Tibial nerve (tissue), 4 donors: Measurements from ENCODE around the gene KCNJ6. TPM values are rescaled to one million over a fixed set of nuclear protein-coding genes. Genes with fewer than 3 reads are reported as not detected.

Experiments used
- DNase-seq, 2 donors: peaks; one replicate each; pipeline ENCODE4 v3.0.0-alpha.2; 2019; ENCODE audit warnings: low spot score in 2 of 2
- H3K27ac ChIP-seq, 4 donors: fragments of 200-600 bp; sonication (generic) in 3 of 4; one replicate each; pipeline ENCODE4 v1.5.1; 2017 to 2019; ENCODE audit warnings: mild to moderate bottlenecking in 1 of 4
- H3K27me3 ChIP-seq, 2 donors: fragments of 200-600 bp; sonication (generic) in 1 of 2; one replicate each; pipeline versions ENCODE4 v1.5.1 to v1.6.0; 2017 to 2019
- H3K36me3 ChIP-seq, 3 donors: fragments of 200-600 bp; sonication (generic); one replicate each; pipeline ENCODE4 v1.5.1; 2018 to 2019
- H3K4me1 ChIP-seq, 4 donors: fragments of 200-600 bp; sonication (generic) in 3 of 4; one replicate each; pipeline ENCODE4 v1.5.1; 2017 to 2019
- H3K4me3 ChIP-seq, 4 donors: fragments of 200-600 bp; sonication (generic) in 3 of 4; one replicate each; pipeline ENCODE4 v1.5.1; 2017 to 2019; ENCODE audit warnings: mild to moderate bottlenecking in 1 of 4, moderate library complexity in 1 of 4
- H3K9me3 ChIP-seq, 4 donors: fragments of 200-600 bp; sonication (generic) in 3 of 4; one replicate each; pipeline ENCODE4 v1.5.1; 2017 to 2019
- EP300 ChIP-seq, 2 donors: sonication (generic); formaldehyde crosslinking; IDR thresholded peaks; one replicate each; pipeline ENCODE4 v1.6.1; 2017; ENCODE audit warnings: antibody characterized with exemption in 2 of 2, mild to moderate bottlenecking in 1 of 2
- POLR2A ChIP-seq, 2 donors: fragments of 450-650 bp; IDR thresholded peaks; one replicate each; pipeline ENCODE4 v1.6.1; 2017; ENCODE audit warnings: antibody characterized with exemption in 2 of 2, mild to moderate bottlenecking in 2 of 2, moderate library complexity in 2 of 2
- WGBS, 2 donors: methylation state at CpG; one replicate each; pipeline ENCODE4 v1.1.5; 2018; 5-methylcytosine and 5-hydroxymethylcytosine counted together
- total RNA-seq, 4 donors: library from RNA; depleted of rRNA; stranded (reverse); fragments of >200 nt; gene quantifications; one replicate each; pipeline ENCODE4 v1.1.0, GENCODE V29; 2016
- TF ChIP-seq, protein P1 (sequence below), 5 experiments: fragments of 200-600 bp in 3 of 5; fragments of 450-650 bp in 2 of 5; sonication (generic) in 3 of 5; IDR thresholded peaks; one replicate each; pipeline ENCODE4 v1.5.1; 2016 to 2019; ENCODE audit warnings: antibody characterized with exemption in 5 of 5, mild to moderate bottlenecking in 3 of 5, moderate library complexity in 2 of 5

KCNJ6 gene
- total RNA-seq, 4 donors from 2014 or later, result not detected

DNA sequence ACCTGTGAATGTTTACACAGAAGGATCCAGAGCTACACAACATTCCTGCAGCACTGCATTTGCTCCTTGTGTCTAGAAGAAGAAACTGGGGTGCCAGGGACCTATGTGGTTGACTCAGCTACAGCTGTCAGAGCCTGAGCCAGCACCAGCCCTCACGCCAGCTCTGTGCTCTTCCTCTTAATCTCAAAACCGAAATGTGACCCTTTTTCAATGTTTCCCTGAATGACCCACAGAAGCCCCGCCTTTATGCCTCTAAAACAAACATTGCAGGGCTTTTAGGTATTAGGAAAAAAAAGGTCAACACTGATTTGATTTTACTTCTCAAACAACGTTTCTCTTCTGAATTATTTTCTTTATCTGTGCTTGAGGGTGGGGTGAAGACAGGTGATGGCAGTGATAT lies 289.2 kb downstream of the KCNJ6 start:
- H3K9me3 ChIP-seq, result no peaks in the 10 kb centered on the region
- no peak overlapping the region for H3K4me3 ChIP-seq
- WGBS, 2 donors, result 50 to 64% methylated on average over 4 of the region's 4 CpGs
- peaks cover 0 to 11% (median 0%) of the 10 kb centered on the region in 4 donors for H3K4me1 ChIP-seq
- H3K27me3 ChIP-seq, result no peaks in the 10 kb centered on the region
- TF ChIP-seq EP300 (IDR thresholded peaks at IDR 0.05) (no peak), POLR2A (IDR thresholded peaks at IDR 0.05) (no peak)
- TF ChIP-seq, protein P1, sequence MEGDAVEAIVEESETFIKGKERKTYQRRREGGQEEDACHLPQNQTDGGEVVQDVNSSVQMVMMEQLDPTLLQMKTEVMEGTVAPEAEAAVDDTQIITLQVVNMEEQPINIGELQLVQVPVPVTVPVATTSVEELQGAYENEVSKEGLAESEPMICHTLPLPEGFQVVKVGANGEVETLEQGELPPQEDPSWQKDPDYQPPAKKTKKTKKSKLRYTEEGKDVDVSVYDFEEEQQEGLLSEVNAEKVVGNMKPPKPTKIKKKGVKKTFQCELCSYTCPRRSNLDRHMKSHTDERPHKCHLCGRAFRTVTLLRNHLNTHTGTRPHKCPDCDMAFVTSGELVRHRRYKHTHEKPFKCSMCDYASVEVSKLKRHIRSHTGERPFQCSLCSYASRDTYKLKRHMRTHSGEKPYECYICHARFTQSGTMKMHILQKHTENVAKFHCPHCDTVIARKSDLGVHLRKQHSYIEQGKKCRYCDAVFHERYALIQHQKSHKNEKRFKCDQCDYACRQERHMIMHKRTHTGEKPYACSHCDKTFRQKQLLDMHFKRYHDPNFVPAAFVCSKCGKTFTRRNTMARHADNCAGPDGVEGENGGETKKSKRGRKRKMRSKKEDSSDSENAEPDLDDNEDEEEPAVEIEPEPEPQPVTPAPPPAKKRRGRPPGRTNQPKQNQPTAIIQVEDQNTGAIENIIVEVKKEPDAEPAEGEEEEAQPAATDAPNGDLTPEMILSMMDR (IDR thresholded peaks at IDR 0.05), result no peak
- DNase-seq, result no peak
- no peak overlapping the region for H3K27ac ChIP-seq
- no peaks in the 10 kb centered on the region for H3K36me3 ChIP-seq

DNA sequence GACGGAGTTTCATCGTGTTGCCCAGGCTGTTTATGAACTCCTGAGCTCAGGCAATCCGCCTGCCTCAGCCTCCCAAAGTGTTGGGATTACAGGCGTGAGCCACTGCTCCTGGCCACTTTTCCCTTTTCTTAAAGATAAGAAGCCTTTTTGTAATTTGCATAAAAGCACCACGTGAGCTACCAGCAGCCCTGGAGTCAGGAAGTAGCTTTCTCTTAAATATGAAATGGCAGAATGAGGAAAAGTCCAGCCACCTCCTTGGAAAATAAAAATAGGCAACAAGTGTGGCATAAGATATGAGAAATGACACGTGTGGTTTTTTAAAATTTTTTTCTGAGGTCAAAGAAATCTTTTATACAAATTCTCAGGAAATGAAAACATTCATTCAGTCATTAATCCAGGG lies 289.9 kb downstream of the KCNJ6 start:
- Histone ChIP-seq H3K36me3 (no peaks in the 10 kb centered on the region), H3K27me3 (no peaks in the 10 kb centered on the region), H3K4me1 (peaks cover 0 to 11% (median 0%) of the 10 kb centered on the region in 4 donors), H3K4me3 (no peak overlapping the region), H3K9me3 (no peaks in the 10 kb centered on the region), H3K27ac (no peak overlapping the region)
- TF ChIP-seq, protein P1 (IDR thresholded peaks at IDR 0.05), result no peak
- TF ChIP-seq POLR2A (IDR thresholded peaks at IDR 0.05), result no peak
- no peak for TF ChIP-seq EP300 (IDR thresholded peaks at IDR 0.05)
- WGBS, 2 donors, result 76 to 77% methylated on average over 6 of the region's 6 CpGs
- no peak for DNase-seq

DNA sequence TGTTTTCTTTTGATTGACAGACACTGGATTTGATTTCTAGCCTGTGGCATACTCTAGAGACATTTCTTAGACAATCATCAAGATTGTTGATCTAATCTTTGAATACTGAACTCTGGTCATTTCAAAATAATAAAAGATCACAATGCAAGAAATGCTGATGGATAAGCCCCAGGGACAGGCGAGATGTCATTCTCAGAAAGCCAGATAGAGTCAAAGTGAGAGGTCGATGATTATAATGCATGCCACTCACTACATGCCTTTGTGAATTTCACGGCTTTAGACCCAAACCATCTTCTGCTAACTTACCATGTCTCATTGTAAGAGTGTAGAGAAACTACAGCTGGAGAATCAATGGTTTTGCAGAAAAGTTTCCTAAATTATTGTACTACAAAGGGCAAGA lies 292.6 kb downstream of the KCNJ6 start:
- no peaks in the 10 kb centered on the region for H3K36me3 ChIP-seq
- peaks cover 0 to 11% (median 0%) of the 10 kb centered on the region in 4 donors for H3K4me1 ChIP-seq
- H3K4me3 ChIP-seq, result no peak overlapping the region
- H3K9me3 ChIP-seq, result no peaks in the 10 kb centered on the region
- no peak overlapping the region for H3K27ac ChIP-seq
- no peaks in the 10 kb centered on the region for H3K27me3 ChIP-seq
- WGBS, 2 donors, result 63 to 78% methylated on average over 3 of the region's 3 CpGs
- DNase-seq, result no peak
- TF ChIP-seq EP300 (IDR thresholded peaks at IDR 0.05) (no peak), POLR2A (IDR thresholded peaks at IDR 0.05) (no peak)
- TF ChIP-seq, protein P1 (IDR thresholded peaks at IDR 0.05), result no peak

DNA sequence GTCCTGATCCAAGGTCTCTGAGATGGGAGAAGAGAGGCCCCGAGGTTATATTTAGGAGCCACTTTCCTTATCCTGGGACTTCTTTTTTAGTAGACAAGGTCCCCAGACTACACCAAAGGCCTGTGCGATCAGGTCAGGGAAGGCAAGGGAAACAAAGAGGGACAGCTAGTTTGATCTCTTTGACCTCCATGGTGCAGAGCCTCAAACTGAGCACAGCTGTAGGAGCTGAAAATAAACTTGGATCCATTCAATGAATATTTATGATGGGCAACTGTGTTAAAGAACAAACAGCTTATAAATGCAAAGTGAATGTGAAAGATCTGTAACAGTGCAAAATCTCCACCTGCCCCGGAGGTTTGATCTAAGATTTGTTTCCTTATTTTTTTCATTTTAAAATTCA lies 293.1 kb downstream of the KCNJ6 start:
- Histone ChIP-seq H3K4me1 (peaks cover 0 to 11% (median 0%) of the 10 kb centered on the region in 4 donors), H3K4me3 (no peak overlapping the region), H3K36me3 (no peaks in the 10 kb centered on the region), H3K9me3 (no peaks in the 10 kb centered on the region), H3K27me3 (no peaks in the 10 kb centered on the region), H3K27ac (no peak overlapping the region)
- 31 to 37% methylated on average over 3 of the region's 3 CpGs for WGBS, 2 donors
- no peak for DNase-seq
- no peak for TF ChIP-seq EP300 (IDR thresholded peaks at IDR 0.05)

DNA sequence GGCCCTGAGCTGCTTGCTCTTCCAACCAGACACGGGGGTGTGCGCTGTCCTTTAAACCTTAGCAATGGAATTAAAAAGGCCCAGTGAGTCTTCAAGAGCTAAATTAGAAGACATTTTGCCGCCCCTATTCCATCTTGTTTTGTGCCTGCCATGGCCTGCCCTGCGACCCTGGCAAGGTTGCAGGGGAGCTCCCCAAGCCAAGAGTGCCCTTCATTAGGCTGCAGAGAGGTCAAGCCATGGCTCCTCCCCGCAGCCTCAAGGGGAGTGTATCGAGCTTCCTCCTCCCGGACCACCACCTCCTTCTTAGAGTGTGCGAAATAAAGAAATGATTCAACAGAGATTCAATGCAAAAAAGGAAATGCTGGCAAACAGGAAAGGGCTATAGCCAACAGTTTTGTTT lies 293.5 kb downstream of the KCNJ6 start:
- H3K27me3 ChIP-seq, result no peaks in the 10 kb centered on the region
- no peaks in the 10 kb centered on the region for H3K36me3 ChIP-seq
- H3K4me3 ChIP-seq, result no peak overlapping the region
- H3K27ac ChIP-seq, result no peak overlapping the region
- DNase-seq, result no peak
- no peaks in the 10 kb centered on the region for H3K9me3 ChIP-seq
- peaks cover 0 to 11% (median 0%) of the 10 kb centered on the region in 4 donors for H3K4me1 ChIP-seq
- 45 to 48% methylated on average over 8 of the region's 8 CpGs for WGBS, 2 donors
- TF ChIP-seq, protein P1 (IDR thresholded peaks at IDR 0.05), result no peak

DNA sequence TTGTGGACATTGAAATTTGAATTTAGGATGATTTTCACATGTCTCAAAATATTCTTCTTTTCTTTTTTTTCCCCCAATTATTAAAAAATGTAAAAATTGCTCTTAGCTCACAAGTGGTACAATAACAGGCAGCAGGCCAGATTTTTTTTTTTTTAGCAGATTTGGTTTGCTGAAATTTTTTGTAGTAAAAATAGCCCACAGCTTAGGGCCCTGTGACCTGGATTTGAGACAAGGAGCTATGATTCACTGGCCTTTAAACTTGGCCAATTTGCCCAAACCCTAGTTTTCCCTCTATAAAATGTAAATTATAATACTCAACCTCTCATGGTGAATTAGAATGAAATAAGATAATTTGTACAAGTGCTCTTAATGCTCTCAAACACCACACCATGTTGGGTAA lies 295.9 kb downstream of the KCNJ6 start:
- Histone ChIP-seq H3K27ac (no peak overlapping the region), H3K4me1 (peaks cover 0 to 11% (median 0%) of the 10 kb centered on the region in 4 donors)
- DNase-seq, result no peak

More for the DNA sequence above, 295.9 kb downstream of the KCNJ6 start:
- Histone ChIP-seq H3K36me3 (no peaks in the 10 kb centered on the region), H3K4me3 (no peak overlapping the region), H3K9me3 (no peaks in the 10 kb centered on the region), H3K27me3 (no peaks in the 10 kb centered on the region)
- TF ChIP-seq, protein P1 (IDR thresholded peaks at IDR 0.05), result no peak
- TF ChIP-seq EP300 (IDR thresholded peaks at IDR 0.05), result no peak
- TF ChIP-seq POLR2A (IDR thresholded peaks at IDR 0.05), result no peak
